ENCODE measurements around the gene CHRM4. TPM values are rescaled to one million over a fixed set of nuclear protein-coding genes. Genes with fewer than 3 reads are reported as not detected.
A peak's percentile ranks its signal among the peaks of the same experiment; 100 is the strongest.

Gene CHRM4
- total RNA-seq, 1 experiment from 2014 or later, result 0.27 TPM

DNA sequence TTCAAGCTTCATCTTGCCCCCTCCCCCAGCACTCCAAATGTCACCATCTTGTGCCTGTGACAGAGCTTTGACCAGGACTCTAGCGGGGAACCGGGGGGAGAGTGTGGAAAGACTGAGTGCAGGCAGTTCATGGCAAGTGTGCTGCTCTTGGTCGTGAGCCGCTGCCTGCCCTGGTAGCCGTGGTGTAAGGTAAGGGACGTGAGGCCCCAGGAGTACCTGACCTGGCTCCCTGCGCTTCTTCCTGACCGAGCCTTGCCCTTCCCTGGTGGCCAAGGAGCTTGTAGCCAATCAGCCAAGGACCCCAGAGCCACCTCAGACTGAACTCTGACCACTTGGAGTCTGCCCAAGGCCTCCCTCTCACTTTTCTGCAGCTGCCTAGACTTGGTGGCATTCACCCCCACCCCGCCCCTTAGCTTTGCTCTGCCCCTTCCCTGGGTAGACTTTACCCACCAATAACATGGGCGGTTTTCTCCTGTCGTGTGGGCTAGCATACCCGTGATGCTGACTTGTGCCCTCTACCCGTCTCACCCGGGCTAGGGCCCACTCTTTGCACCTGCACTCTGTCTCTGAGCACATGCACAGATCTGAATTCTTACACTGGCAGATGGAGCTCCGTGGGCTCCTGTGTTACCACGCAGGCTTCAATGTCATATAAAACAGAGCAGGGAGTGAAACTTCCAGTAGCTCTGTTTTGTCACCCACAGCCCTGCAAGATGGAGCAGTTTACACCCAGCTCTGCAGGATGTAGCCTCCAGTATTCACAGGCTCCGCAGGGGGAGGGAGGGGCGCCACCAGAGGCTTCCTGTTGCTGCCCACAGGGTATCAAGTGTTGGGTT lies 42.8 kb downstream of the CHRM4 start:
- Histone ChIP-seq H3K4me1 (peaks cover 11% of the 10 kb centered on the region; the same call in 1 of the 2 replicates), H3K36me3 (ENCODE audit: control insufficient read depth, insufficient read depth, low read length) (peaks cover 2% of the 10 kb centered on the region; the same call in 1 of the 2 replicates), H3K27me3 (replicated peaks; ENCODE audit: control insufficient read depth, insufficient read depth, low read length) (no peaks in the 10 kb centered on the region), H3K4me3 (ENCODE audit: low read depth, low read length) (peak overlapping the region; percentile 99), H3K9me3 (no peaks in the 10 kb centered on the region)
- H3K4me3 Mint-ChIP-seq (ENCODE audit: unreplicated experiment), result peak overlapping the region; percentile 75
- ChIA-PET POLR2A (interaction anchor here (1.1 kb wide), 1 partner anchor 105 kb away, joined by 7 read pairs; no protein-coding TSS in a partner anchor), CTCF (interaction anchor here (0.7 to 1.2 kb wide), 2 partner anchors 9 to 201 kb away, joined by 3 to 4 read pairs; no protein-coding TSS in a partner anchor)
- H3K36me3 Mint-ChIP-seq (ENCODE audit: insufficient read depth, unreplicated experiment), result peaks cover 6% of the 10 kb centered on the region
- no peaks in the 10 kb centered on the region for H3K9me3 Mint-ChIP-seq (ENCODE audit: unreplicated experiment)
- DNase-seq, result no peak
- intact Hi-C loops (cut with micrococcal nuclease; ENCODE audit: unreplicated experiment), result no loop called here
- H3K27ac Mint-ChIP-seq (ENCODE audit: unreplicated experiment), result peak overlapping the region; percentile 36
- H3K27me3 Mint-ChIP-seq (ENCODE audit: insufficient read depth, unreplicated experiment), result no peaks in the 10 kb centered on the region
- TF ChIP-seq, protein P1, sequence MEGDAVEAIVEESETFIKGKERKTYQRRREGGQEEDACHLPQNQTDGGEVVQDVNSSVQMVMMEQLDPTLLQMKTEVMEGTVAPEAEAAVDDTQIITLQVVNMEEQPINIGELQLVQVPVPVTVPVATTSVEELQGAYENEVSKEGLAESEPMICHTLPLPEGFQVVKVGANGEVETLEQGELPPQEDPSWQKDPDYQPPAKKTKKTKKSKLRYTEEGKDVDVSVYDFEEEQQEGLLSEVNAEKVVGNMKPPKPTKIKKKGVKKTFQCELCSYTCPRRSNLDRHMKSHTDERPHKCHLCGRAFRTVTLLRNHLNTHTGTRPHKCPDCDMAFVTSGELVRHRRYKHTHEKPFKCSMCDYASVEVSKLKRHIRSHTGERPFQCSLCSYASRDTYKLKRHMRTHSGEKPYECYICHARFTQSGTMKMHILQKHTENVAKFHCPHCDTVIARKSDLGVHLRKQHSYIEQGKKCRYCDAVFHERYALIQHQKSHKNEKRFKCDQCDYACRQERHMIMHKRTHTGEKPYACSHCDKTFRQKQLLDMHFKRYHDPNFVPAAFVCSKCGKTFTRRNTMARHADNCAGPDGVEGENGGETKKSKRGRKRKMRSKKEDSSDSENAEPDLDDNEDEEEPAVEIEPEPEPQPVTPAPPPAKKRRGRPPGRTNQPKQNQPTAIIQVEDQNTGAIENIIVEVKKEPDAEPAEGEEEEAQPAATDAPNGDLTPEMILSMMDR (IDR thresholded peaks at IDR 0.05; ENCODE audit: insufficient read depth in 1 of 2, low read depth in 1 of 2, low read length in 1 of 2, severe bottlenecking in 1 of 2, unreplicated experiment in 1 of 2), result no peak
- H3K4me1 Mint-ChIP-seq (ENCODE audit: low read depth, unreplicated experiment), result peaks cover 12% of the 10 kb centered on the region
- no TSS peak for BruUV-seq (replicated peaks)

DNA sequence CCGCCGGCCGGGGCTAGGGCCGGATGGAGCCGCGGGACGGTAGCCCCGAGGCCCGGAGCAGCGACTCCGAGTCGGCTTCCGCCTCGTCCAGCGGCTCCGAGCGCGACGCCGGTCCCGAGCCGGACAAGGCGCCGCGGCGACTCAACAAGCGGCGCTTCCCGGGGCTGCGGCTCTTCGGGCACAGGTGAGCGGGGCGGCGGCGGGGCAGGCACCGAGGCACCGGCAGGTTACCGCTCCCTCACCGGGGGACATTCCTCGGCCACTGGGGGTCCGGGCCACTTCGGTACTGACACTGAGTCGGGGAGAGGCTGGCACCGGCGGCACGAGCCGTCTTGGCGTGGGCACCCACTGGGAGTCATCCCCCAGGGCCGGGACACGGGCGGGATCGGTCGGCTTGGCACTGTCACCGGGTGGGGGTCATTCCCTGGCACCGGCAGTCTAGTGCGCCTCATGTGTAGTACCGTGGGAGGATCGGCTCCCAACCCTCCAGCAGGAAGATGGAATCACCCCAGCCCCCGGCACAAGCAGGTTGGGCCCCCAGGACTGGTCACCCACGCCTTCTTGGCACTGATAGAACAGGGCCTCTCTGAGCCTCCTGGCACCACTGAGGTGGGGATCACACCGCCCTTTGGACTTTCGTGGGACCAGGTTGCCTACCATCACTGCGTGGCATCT lies 43.8 kb downstream of the CHRM4 start:
- CTCF ChIA-PET, result interaction anchor here (0.7 to 1.5 kb wide), 4 partner anchors 10 to 200 kb away, joined by 3 to 4 read pairs (median 4); partner anchors contain the start of gene CHRM4
- BruUV-seq (replicated peaks), result no TSS peak
- no peak for DNase-seq
- H3K27me3 Mint-ChIP-seq (ENCODE audit: insufficient read depth, unreplicated experiment), result no peaks in the 10 kb centered on the region
- Histone ChIP-seq H3K9me3 (no peaks in the 10 kb centered on the region), H3K4me3 (ENCODE audit: low read depth, low read length) (peak overlapping the region; percentile 99), H3K36me3 (ENCODE audit: control insufficient read depth, insufficient read depth, low read length) (peaks cover 2% of the 10 kb centered on the region; the same call in 1 of the 2 replicates), H3K27me3 (replicated peaks; ENCODE audit: control insufficient read depth, insufficient read depth, low read length) (no peaks in the 10 kb centered on the region), H3K4me1 (peaks cover 11% of the 10 kb centered on the region; the same call in 1 of the 2 replicates)
- H3K9me3 Mint-ChIP-seq (ENCODE audit: unreplicated experiment), result no peaks in the 10 kb centered on the region
- POLR2A ChIA-PET, result interaction anchor here (1.1 kb wide), 1 partner anchor 104 kb away, joined by 7 read pairs; no protein-coding TSS in a partner anchor
- peaks cover 6% of the 10 kb centered on the region for H3K36me3 Mint-ChIP-seq (ENCODE audit: insufficient read depth, unreplicated experiment)
- H3K27ac Mint-ChIP-seq (ENCODE audit: unreplicated experiment), result peak overlapping the region; percentile 36
- peaks cover 15% of the 10 kb centered on the region for H3K4me1 Mint-ChIP-seq (ENCODE audit: low read depth, unreplicated experiment)
- peak overlapping the region; percentile 75 for H3K4me3 Mint-ChIP-seq (ENCODE audit: unreplicated experiment)
- TF ChIP-seq, protein P1 (IDR thresholded peaks at IDR 0.05; ENCODE audit: insufficient read depth in 1 of 2, low read depth in 1 of 2, low read length in 1 of 2, severe bottlenecking in 1 of 2, unreplicated experiment in 1 of 2), result no peak
- intact Hi-C loops (cut with micrococcal nuclease; ENCODE audit: unreplicated experiment), result no loop called here

All from Caco-2 (cell line).